ENCODE measurements around the gene ADCYAP1.

- no peak for TF ChIP-seq CHD2 (IDR thresholded peaks at IDR 0.05; ENCODE audit: low read length, partially characterized antibody)
- no peak for TF ChIP-seq MAZ (IDR thresholded peaks at IDR 0.05; ENCODE audit: borderline replicate concordance, low read depth, low read length)
Measured at GRCh38 chr18:919078-919477, 14.4 kb downstream of the ADCYAP1 start.

All from A549 (cell line).